IPS DF 4.7 (cell line): ENCODE results near the gene ERG28.
"Not testable (repeated sequence)": the region's sequence is repeated elsewhere in the genome, so short reads cannot be mapped to it uniquely, and the experiment has no call there.

ENCODE experiments used
- DNase-seq: peaks from one replicate; pipeline ENCODE4 v3.0.0-alpha.2; 2013; ENCODE audit warnings: low spot score; ENCODE audit errors: extremely low read depth

Gene ERG28

GRCh38 chr14:75626396-75626795 lies 34.3 kb downstream of the ERG28 start:
- DNase-seq: no peak

GRCh38 chr14:75625034-75625433 lies 35.6 kb downstream of the ERG28 start:
- no peak for DNase-seq

DNA sequence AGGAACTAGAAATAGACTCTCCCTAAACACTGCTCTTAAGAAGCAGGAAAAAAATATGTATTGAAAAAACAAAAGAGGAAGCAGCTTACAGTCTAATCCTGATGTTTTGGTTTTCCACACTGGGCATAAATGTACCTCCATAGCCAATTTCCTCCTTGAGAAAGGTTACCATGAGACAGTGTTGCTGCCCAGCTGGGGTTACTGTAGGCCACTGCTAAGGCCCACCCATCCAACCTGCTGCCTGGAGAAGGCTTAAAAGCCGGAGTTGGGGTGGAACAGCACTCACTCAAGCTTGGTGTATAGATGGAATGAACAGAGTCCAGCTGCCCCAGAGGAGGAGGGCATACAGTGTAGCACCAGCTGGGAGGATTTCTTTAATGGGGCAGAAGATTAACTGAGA lies 41.1 kb downstream of the ERG28 start:
- no peak for DNase-seq

- DNase-seq: no peak
Measured at GRCh38 chr14:75615200-75615599, 45.5 kb downstream of the ERG28 start.

DNA sequence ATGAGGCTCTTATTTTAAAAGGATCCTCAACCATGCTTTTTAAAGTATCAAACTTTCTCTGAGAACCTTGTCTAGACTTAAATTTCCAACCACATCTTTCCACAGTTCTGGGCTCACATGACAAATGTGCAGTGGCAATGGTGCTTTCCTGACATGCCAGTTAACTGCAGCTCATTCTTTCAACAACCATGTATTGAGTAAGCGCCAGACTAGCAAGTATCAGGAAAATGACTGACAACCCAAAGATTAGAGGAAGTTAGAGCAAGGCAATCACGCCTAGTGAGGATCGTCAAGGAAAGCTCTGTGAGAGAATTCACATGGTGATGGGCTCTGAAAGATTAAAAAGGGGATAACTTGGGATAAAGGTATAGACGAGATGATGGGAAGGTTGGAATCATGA lies 46.5 kb downstream of the ERG28 start:
- no peak for DNase-seq

DNA sequence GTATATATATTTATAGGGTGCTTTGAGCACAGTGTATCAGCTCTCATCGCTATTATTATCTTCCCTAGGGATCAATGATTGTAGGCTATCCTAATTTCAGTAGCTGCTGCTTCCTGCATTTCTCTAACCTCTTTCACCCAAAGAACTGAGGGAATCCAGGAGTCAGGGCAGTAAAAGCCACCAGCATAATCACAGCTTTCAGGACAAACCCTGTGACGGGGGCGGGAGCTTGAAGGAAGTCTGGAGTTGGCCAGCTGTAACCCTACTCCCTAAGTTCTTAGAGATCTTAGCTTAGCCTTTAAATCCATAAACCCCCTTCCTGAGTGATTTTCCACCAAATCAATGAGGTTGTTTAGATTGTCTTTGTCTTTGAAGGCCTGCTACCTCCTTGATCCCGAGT lies 48.5 kb downstream of the ERG28 start:
- no peak for DNase-seq

- DNase-seq: no peak
Measured at GRCh38 chr14:75610834-75611233, 49.8 kb downstream of the ERG28 start.

- no peak for DNase-seq
Measured at GRCh38 chr14:75609606-75610475, 50.8 kb downstream of the ERG28 start.

- no peak for DNase-seq
Measured at GRCh38 chr14:75609116-75609515, 51.6 kb downstream of the ERG28 start.

GRCh38 chr14:75607842-75608640 lies 52.6 kb downstream of the ERG28 start:
- DNase-seq: no peak

DNA sequence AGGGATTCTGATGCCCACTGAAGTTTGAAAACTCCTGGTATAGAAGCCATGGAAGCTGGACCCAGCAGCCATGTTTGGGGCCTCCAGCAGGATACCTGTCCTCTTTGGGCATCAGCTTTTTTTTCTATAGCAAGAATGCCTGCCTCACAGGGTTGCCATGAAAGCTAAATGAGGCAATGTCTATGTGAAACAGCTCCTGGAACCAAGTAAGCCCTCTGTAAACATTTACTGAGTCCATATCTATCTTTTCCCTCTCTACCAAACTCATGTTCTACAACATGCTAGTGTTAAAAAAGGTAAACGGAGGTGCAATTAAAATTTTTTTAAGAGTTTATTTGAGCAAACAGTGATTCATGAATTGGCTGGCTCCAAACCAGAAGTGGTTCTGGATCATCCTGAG lies 53.6 kb downstream of the ERG28 start:
- DNase-seq: no peak

DNA sequence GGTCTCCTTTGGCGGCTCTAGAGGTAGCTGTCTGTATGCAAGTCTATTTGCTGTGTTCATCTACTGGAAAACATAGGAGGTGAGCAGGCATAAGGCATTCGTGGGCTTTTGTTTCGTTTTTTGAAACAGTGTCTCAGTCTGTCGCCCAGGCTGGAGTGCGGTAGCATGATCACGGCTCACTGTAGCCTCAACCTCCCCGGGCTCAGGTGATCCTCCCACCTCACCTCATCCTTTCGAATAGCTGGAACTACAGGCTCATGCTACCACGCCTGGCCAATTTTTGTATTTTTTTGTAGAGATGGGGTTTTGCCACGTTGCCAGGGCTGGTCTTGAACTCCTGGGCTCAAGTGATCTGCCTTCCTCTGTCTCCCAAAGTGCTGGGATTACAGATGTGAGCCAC lies 54.8 kb downstream of the ERG28 start:
- DNase-seq: no peak

GRCh38 chr14:75604979-75605851 lies 55.5 kb downstream of the ERG28 start:
- DNase-seq: no peak

DNA sequence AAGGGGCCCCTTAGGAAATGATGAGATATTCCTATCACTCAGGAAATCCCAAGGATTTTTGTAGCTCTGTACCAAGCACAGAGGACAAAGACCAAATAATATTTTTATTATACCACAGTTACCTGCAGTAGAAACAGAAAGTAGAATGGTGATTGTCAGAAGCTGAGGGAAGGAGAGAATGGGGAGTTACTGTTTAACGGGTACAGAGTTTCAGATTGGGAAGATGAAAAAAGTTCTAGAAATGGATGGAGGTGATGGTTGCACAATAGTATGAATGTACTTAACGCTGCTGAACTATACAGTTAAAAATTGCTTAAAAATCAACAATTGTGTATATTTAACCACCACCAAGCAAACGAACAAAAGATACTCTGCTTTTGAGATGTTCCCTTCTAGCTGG lies 58.2 kb downstream of the ERG28 start:
- DNase-seq: no peak

DNA sequence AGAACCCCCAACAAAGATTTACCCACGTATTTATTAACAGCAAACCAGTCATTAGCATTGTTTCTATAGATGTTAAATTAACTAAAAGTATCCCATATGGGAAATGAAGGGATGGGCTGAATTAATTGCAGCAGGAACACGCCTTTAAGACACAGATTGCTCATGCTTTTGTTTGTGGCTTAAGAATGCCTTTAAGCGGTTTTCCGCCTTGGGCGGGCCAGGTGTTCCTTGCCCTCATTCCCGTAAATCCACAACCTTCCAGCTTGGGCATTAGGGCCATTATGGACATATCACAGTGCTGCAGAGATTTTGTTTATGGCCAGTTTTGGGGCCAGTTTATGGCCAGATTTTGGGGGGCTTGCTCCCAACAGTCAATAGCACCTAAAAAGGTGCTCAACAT lies 59.6 kb downstream of the ERG28 start:
- DNase-seq: not testable (repeated sequence)

GRCh38 chr14:75600100-75600499 lies 60.6 kb downstream of the ERG28 start:
- not testable (repeated sequence) for DNase-seq
